GM18858 (cell line): ENCODE results near the gene DDR1.
"Not testable (repeated sequence)": the region's sequence is repeated elsewhere in the genome, so short reads cannot be mapped to it uniquely, and the experiment has no call there.

Experiments used
- ATAC-seq: cut with Tn5 transposase; IDR thresholded peaks from one replicate; pipeline ENCODE4 v1.9.1; 2021; ENCODE audit not compliant: unreplicated experiment

DDR1 gene

GRCh38 chr6:30852459-30852858 lies 31.9 kb upstream of the DDR1 start:
- not testable (repeated sequence) for ATAC-seq

- ATAC-seq = no peak
Measured at GRCh38 chr6:30854285-30855040, 29.9 kb upstream of the DDR1 start.

- ATAC-seq = no peak
Measured at GRCh38 chr6:30855429-30856075, 28.8 kb upstream of the DDR1 start.

- no peak for ATAC-seq
Measured at GRCh38 chr6:30857112-30857511, 27.2 kb upstream of the DDR1 start.

GRCh38 chr6:30857549-30857948 lies 26.8 kb upstream of the DDR1 start:
- no peak for ATAC-seq

GRCh38 chr6:30859726-30860125 lies 24.6 kb upstream of the DDR1 start:
- not testable (repeated sequence) for ATAC-seq

- ATAC-seq = no peak
Measured at GRCh38 chr6:30861257-30862048, 22.9 kb upstream of the DDR1 start.

- no peak for ATAC-seq
Measured at GRCh38 chr6:30862156-30862875, 22.0 kb upstream of the DDR1 start.

- no peak for ATAC-seq
Measured at GRCh38 chr6:30864325-30864724, 20.0 kb upstream of the DDR1 start.

- not testable (repeated sequence) for ATAC-seq
Measured at GRCh38 chr6:30869241-30869749, 15.0 kb upstream of the DDR1 start.

- no peak for ATAC-seq
Measured at GRCh38 chr6:30870546-30870945, 13.8 kb upstream of the DDR1 start.

- no peak for ATAC-seq
Measured at GRCh38 chr6:30871592-30872183, 12.6 kb upstream of the DDR1 start.

GRCh38 chr6:30873137-30873640 lies 11.1 kb upstream of the DDR1 start:
- ATAC-seq = no peak

- ATAC-seq = not testable (repeated sequence)
Measured at GRCh38 chr6:30873795-30874194, 10.5 kb upstream of the DDR1 start.

GRCh38 chr6:30875244-30876038 lies 8.9 kb upstream of the DDR1 start:
- ATAC-seq = no peak

- ATAC-seq = no peak
Measured at GRCh38 chr6:30876039-30876730, 8.1 kb upstream of the DDR1 start.

- ATAC-seq = no peak
Measured at GRCh38 chr6:30877419-30878262, 6.7 kb upstream of the DDR1 start.
